Skin epidermis (tissue), 12 donors: ENCODE measurements around the gene PPP2R5D.
"Not testable (repeated sequence)": the region's sequence is repeated elsewhere in the genome, so short reads cannot be mapped to it uniquely, and the experiment has no call there.

Source experiments
- H3K27ac ChIP-seq, 21 experiments: fragments of 200-600 bp; sonication (generic) in 11 of 21; one replicate each; pipeline ENCODE4 v1.5.0; 2020; ENCODE audit warnings: mild to moderate bottlenecking in 3 of 21, inconsistent platforms in 2 of 21, moderate library complexity in 2 of 21
- H3K4me3 ChIP-seq, 7 experiments: fragments of 200-600 bp; sonication (generic) in 2 of 7; one replicate each; pipeline ENCODE4 v1.5.0; 2020; ENCODE audit warnings: inconsistent platforms in 2 of 7, mild to moderate bottlenecking in 2 of 7, moderate library complexity in 1 of 7

PPP2R5D gene

DNA sequence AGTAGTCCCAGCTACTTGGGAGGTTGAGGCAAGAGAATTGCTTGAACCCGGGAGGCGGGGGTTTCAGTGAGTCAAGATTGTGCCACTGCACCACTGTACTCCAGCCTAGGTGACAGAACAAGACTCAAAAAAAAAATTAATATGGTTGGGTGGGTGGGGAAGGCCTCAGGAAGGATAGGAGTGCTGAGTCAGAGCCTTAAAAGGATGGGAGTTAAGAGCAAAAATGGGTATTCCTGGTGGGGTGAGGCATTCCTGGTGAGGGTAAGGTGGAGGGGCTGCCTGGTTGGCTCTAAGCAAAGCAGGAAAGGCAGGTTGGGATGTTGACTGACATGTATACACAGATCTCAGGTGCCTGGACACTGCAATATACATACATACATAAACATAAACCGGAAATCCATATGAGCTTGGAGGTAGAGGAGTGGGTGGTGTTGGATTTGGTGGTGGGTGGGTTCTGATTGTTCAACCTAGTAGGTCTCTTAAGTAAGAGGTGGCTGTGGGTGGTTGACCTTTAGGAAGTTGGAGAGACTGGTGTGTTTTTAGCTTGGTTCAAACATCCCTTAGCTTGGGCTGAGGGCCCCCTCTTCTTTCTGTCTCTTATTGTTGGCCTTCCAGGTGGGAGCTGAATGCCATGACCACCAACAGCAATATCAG lies 35.8 kb downstream of the PPP2R5D start:
- peak overlapping the region in 7 of 21 experiments; percentile 83 to 95 (median 90) for H3K27ac ChIP-seq

DNA sequence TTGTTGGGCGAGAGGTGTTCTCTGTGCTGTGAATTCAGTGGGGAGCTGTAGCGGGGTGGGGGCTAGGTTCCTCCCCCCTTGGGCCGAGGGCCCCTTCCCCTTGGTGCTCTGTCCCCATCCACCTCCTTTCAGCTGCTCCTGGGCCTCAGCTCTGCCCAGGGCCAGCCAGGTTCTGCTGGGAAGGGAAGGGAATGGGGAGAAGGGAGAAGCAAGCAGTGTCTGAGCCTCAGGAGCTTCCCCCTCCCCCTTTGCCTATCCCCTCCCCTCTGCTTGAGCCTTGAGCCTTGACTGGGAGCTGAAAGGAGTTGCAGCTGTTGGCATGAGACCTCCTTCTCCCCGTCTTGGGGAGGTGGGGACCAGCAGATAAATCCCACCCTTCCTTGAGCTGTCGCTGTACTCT lies 36.5 kb downstream of the PPP2R5D start:
- Histone ChIP-seq H3K4me3 (peak overlapping the region; percentile 72 to 99 (median 90)), H3K27ac (peak overlapping the region in 20 of 21 experiments; percentile 67 to 95 (median 90))

More for the DNA sequence above, 35.8 kb downstream of the PPP2R5D start:
- no peak overlapping the region for H3K4me3 ChIP-seq

GRCh38 chr6:43021270-43022047 lies 37.1 kb downstream of the PPP2R5D start, which contains the start of gene RRP36:
TSS of gene RRP36 (plus strand) at chr6:43021623. CDS start at chr6:43021655, 32 bp downstream.
- Histone ChIP-seq H3K4me3 (peak within 1 kb of the TSS; percentile 72 to 99 (median 90)), H3K27ac (peak within 1 kb of the TSS; percentile 67 to 95 (median 90))

DNA sequence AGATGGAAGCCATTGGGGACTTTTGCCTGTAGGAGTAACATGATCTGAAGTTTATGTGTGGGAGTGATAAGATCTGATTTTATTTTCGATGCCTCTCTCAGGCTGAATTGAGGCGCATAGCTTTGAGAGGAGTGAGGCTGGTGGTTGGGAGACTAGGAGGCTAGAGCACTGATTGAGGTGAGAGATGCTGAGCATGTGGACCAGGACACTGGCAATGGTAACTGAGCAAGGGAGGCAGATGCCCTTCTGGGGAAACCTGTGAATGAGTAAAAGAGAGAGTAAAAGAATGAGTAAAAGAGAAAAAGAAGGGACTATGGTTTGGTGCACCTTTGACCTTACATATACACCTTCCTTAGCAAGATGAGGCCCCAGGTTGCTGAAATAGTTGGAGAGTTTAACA lies 40.1 kb downstream of the PPP2R5D start:
- no peak overlapping the region for H3K27ac ChIP-seq
- no peak overlapping the region for H3K4me3 ChIP-seq

DNA sequence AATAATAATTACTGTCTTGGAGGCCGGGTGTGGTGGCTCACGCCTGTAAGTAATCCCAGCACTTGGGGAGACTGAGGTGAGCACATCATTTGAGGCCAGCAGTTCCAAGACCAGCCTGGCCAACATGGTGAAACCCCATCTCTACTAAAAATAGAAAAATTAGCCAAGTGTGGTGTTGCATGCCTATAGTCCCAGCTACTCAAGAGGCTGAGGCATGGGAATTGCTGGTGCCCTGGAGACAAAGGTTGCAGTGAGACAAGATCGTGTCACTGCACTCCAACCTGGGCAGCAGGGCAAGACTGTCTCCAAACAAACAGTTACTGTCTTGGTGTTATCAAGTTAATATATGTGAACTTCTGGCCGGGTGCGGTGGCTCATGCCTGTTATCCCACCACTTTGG lies 42.0 kb downstream of the PPP2R5D start:
- Histone ChIP-seq H3K27ac (no peak overlapping the region), H3K4me3 (no peak overlapping the region)

DNA sequence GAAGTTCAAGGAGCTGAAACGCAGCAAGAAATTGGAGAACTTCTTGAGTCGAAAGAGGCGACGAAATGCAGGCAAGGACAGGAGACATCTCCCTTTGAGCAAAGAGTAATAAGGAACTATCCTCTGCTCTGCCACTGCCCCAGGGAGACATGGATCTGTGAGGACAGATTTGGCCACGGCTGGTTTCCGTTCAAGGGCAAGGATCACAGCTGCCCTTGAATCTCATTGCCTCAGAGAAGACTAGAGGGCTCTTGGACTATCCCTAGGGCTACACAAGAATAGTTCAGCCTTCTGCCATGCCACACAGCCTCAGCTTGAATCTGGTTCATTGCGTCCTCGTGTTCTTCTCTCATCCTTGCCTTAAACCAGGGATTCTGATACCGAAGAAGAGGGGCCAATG lies 44.8 kb downstream of the PPP2R5D start:
- H3K4me3 ChIP-seq: no peak overlapping the region
- H3K27ac ChIP-seq: no peak overlapping the region

GRCh38 chr6:43032326-43032725 lies 48.0 kb downstream of the PPP2R5D start:
- H3K4me3 ChIP-seq: no peak overlapping the region
- no peak overlapping the region for H3K27ac ChIP-seq

DNA sequence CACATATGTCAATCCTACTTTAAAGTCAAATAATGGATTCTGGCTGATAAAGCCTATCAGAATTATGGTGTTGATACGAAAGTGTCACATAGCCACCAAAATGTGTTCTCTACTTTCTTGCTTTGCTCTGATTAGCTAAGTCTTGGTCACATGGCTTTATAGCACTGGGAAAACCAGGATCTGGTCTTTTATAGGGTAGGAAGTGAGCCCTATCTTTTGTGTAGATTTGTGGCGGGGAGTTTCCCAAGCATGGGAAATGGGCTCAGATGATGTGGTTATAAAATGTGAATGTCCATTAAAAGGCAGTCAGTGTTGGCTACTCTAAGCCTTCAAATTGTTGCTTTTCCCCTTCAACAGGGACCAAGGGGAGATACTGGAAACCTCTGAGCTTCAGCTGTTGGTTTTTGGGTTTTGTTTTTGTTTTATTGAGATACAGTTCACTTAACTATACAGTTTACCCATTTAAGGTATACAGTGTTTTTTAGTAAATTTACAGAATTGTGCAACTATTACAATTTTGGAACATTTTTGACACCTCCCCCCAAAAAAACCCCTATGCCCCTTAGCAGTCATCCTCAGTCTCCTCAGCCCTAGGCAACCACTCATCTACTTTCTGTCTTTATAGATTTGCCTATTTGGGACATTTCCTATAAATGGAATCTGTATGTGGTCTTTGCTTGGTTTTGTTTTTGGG lies 49.3 kb downstream of the PPP2R5D start:
- no peak overlapping the region for H3K27ac ChIP-seq
- H3K4me3 ChIP-seq: no peak overlapping the region

DNA sequence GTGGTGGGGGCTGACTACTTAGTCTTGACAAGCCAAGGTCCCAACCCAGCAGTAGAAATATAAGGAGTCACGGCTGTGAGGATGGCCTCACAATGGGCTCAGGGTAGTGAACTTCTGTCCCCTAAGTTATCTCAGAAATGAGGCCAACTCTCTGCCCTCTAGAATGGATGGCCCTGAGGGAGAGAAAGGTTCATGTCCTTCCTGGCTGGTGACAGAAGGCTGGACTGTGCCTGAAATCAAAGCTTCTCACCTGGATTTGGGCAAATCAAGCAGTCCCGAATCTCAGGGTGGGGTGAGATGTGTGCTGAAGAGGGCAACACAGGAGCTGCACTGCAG lies 49.8 kb downstream of the PPP2R5D start:
- no peak overlapping the region for H3K4me3 ChIP-seq

GRCh38 chr6:43035495-43036194 lies 51.3 kb downstream of the PPP2R5D start:
- H3K27ac ChIP-seq: peak overlapping the region in 1 of 21 experiments; percentile 11

More for the DNA sequence above, 49.8 kb downstream of the PPP2R5D start:
- H3K27ac ChIP-seq: no peak overlapping the region

GRCh38 chr6:43036712-43037111 lies 52.3 kb downstream of the PPP2R5D start:
- Histone ChIP-seq H3K27ac (no peak overlapping the region), H3K4me3 (no peak overlapping the region)

More at GRCh38 chr6:43035495-43036194, 51.3 kb downstream of the PPP2R5D start:
- no peak overlapping the region for H3K4me3 ChIP-seq

DNA sequence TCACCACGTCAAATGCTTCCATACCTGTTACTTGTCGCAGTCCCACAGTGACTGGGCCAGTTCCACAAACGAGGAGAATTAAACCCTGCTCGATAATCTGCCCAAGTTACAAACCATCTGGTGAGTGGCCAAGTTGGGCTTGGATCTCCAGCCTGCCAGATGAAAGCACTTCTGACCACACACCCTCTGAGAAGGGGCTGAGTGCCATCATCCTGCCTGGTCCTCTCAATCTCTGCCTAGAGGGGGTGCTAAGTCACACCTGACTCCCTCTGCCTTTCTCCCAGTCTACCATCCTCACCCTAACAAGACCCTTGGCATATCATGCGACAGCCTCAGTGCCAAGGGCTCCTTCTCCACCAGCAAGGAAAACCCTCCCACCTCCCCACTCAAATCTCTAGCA lies 52.8 kb downstream of the PPP2R5D start:
- Histone ChIP-seq H3K27ac (no peak overlapping the region), H3K4me3 (no peak overlapping the region)

DNA sequence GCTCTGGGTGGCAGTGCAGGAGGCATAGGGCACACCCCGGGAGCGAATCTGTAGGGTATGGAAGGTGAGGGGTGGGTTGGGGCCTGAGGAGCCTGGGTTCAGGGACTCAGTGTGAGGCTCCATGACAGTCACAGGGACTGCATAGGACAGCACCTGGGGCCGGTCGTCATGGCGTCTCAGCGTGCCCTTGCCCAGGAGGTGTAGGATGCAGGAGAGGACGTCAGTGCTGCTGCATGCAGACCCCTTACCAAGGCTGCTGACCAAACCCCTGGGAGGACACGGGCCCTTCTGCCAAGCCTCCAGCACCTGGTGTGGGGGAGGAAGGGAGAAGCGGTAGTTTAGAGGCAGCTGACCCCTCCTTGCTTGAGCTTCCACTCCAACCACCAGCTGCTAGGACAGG lies 53.3 kb downstream of the PPP2R5D start:
- H3K27ac ChIP-seq: no peak overlapping the region
- H3K4me3 ChIP-seq: no peak overlapping the region

GRCh38 chr6:43038727-43039126 lies 54.4 kb downstream of the PPP2R5D start:
- Histone ChIP-seq H3K27ac (no peak overlapping the region), H3K4me3 (no peak overlapping the region)

- Histone ChIP-seq H3K27ac (no peak overlapping the region), H3K4me3 (no peak overlapping the region)
Measured at GRCh38 chr6:43040542-43041257, 56.3 kb downstream of the PPP2R5D start.

- not testable (repeated sequence) for H3K27ac ChIP-seq, H3K4me3 ChIP-seq
Measured at GRCh38 chr6:43041475-43041874, 57.1 kb downstream of the PPP2R5D start.

DNA sequence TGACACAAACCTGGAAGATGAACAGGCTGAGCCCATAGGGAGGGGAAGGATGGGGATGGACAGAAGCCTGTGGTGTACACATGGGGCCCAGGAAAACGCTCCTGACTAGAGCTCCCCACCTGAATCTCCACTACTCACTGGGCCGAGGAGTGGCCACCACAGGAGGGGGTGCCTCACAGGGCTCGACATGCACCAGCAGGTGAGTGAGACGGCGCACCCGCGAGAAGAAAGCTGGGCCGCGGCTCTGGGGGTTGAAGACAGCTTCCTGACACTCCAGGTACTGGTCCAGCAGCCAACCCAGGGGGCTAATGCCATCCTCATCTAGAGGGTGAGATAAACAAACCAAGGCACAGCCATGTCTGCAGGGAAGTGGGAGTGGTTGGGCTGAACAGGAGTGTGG lies 58.9 kb downstream of the PPP2R5D start:
- no peak overlapping the region for H3K27ac ChIP-seq

GRCh38 chr6:43045371-43045930 lies 61.1 kb downstream of the PPP2R5D start:
- H3K27ac ChIP-seq: no peak overlapping the region

More for the DNA sequence above, 58.9 kb downstream of the PPP2R5D start:
- H3K4me3 ChIP-seq: no peak overlapping the region

DNA sequence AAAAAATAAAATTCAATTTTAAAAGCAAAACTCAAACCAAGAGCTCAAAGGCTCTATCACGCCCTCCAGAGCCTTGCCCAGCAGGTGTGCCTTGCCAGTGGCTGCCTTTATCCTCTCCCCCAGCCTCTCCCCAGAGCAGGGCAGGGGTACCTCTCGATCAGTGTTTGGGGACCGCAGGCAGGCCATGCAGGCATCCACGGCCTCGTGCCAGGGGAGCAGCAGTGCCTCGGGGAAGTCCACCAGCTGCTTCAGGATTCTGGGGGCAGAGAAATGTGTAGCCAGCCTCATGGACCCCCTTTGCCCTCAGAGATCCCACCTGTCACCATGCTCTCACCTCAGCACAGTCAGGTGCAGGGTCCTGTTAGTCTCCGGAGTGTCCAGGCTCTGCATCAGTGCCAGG lies 63.6 kb downstream of the PPP2R5D start:
- Histone ChIP-seq H3K27ac (no peak overlapping the region), H3K4me3 (no peak overlapping the region)

More at GRCh38 chr6:43045371-43045930, 61.1 kb downstream of the PPP2R5D start:
- H3K4me3 ChIP-seq: no peak overlapping the region
